Dermis microvascular lymphatic vessel endothelial cell (primary cell): ENCODE data around the gene IRGQ. TPM values are rescaled to one million over a fixed set of nuclear protein-coding genes. Genes with fewer than 3 reads are reported as not detected.
"Not testable (repeated sequence)": the region's sequence is repeated elsewhere in the genome, so short reads cannot be mapped to it uniquely, and the experiment has no call there.

ENCODE experiments used
- DNase-seq, 2 donors: peaks; one replicate each; pipeline versions ENCODE4 v3.0.0 to v3.0.0-alpha.2; 2010; ENCODE audit warnings: low read depth in 2 of 2
- total RNA-seq: library from RNA; depleted of rRNA; stranded (reverse); fragments of >200 nt; gene quantifications from 2 replicates; pipeline ENCODE4 v1.2.1, GENCODE V29; 2014

Gene IRGQ
- total RNA-seq, 1 donor from 2014 or later: 18.5 TPM

DNA sequence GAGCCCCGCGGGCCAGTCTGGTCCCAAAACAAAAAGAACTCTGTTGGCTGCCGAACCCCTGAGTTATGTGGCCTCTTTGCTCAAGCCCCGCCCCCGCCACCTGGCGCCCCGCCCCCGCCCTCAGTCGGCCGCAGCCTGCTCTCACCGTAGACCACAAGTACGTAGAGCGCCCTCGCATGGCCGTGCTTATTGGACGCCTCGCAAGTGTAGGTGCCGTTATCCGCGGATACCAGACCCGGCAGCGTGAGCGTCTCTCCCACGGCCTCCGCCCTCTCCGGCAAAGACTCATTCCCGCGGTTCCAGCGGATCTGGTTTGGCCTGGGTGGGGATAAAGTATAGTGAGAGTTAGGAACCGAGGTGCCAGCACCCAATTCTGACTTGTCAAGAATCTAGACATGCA is 29.0 kb upstream of the IRGQ start:
- DNase-seq: peak in 1 of 2 donors; percentile 25

DNA sequence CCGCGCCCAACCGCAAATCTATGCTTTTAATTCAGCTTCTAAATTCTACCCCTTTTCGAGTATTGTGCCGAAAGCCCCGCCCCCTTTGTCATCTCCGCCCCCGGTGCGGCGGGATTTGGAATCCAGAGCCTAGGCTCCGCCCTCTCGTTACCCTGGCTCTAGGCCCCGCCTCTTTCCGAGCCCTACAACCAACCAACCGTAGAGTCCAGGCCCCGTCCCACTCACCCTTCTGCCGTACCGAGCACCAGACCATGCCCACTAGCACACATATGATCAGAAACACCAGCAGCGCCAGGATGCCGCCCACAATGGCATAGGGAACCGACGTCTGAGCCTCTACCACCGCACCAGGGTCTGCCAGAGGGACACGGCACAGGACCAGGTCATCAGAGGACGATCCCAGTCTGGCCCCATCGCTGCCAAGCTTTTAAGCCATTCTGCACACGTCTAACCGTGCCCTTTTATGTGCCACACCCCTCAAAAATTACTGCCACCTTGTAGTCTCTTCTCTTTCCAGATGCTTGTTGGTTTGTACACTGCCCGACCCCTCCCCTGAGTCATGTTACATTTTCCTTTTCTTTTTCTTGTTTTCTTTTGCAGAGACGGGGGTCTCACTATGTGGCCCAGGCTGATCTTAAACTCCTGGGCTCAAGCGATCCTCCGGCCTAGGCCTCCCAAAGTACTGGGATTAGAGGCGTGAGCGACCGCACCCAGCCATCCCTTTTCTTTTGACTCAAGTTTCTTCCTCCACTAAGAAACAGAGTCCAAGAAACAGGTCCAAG is 28.1 kb upstream of the IRGQ start:
- no peak for DNase-seq

DNA sequence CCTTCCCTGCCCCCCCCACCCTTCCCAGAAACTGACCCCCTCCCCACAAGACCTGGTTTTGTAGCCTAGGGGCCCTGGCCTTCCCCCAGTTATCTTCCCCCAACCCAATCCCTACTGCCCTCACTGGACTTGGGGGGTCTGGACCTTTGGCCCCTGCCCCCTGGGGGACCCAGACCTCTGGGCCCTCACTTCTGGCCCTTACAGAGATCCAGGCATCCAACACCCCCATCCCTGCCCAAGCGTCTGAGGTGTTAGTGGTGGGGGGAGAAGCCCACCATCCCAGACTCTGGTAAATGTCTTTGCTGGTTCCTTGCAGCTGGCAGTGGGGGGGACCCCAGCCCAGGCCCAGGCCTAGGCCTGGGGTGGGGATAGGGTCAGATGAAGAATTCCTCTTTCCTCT is 27.0 kb upstream of the IRGQ start:
- no peak for DNase-seq

DNA sequence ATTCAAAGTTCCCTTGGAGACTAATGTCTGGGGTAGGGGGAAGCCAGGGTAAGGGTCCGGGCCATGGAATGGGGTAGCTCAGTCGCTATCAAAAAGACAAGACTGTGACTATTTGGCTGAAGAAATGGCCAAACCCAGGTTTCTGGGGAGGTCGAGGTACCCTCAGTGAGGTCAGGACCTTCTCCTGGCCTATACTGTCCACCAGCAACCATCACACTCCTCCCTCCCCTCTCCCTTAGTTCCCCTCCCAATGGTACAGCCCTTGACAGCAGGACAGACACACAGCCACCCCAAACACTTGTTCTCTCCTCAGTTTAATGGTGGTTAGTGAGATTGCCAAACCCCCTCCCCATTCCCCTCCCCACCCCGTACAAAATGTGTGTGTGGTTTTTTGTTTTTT is 26.1 kb upstream of the IRGQ start:
- no peak for DNase-seq

DNA sequence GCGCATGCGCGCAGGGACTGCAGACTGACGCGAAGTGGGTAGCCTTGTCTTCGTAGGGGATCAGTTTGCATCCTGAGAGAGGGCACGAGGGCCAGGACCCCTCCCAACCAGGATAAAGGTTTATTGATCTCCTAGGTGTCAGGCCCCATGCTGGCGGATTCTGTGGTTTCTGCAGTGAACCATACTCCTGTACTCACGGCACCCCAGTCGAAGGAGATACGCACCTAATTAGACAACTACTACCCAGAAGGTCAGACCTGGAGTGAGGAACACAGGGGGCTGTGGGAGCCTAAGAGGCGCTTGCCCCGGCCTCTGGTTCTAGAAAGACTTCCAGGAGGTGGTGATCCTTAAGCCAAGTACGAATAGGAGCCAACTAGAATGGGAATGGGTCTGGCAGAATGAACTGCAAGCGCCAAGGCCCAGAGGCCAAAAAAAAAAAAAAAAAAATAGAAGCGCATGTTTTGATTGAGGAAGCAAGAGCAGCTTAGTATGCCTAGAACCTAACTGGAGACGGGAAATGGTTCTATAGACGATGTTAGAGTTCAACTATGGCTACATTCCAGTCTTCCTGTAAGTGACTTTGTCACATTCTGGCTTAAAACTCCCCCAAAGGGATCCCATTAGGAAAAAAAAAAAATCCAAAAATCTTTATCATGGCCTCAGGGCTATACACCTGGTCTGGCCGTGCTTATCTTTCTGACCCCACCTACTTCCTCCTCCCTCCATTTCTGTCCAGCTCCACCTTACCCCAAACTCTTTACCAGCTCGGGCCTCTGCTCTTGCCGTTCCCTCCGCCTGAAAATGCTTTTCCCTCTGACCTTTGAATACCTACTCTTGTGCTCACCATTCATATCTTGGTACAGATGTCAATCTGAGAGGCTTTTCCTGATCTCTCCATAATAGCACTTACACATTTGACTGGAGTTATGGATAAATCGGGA is 24.4 kb upstream of the IRGQ start:
- DNase-seq: no peak

DNA sequence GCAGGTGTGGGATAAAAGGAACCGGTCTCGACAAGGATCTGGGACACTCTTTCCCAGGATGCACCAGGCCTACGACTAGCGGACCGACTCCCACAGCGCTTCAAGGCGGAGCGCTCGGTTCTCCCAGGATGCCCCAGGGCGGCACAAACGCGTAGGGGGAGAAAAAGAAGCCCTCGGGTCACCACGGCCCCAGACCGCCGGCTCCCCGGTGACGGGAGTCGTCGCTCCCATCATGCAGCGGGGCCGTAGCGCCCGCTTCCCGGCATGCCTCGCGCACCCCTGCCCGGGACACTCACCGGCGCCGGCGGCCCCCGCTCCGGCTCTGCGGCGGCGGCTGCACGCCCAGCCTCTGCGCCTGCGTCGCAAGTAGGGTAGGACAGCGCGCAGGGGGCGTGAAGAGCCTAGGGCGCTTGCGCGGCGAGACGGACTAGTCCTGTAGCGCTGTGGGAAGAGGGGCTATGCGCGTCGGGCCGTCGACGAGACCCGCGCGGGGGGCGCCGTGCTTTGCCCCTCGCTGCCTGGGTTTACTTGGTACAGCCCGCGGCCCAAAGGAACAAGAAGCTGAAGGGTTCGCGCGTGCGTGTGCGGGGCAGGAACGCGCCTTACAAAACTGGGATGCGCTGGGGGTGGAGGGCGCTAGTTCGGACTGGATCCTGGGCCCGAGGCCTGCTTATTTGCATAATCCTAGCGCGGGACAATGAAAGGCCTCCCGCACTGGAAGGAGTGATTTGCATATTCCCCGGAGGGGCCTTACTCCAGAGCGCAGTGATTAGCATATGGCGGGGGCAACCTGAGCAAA is 23.5 kb upstream of the IRGQ start, which contains the start of gene ZNF428:
TSS of gene ZNF428 (minus strand) at position 368 of the 799 bp plus-strand sequence. CDS start 5,325 bp downstream, outside the sequence.
- peak; percentile 79 to 94 for DNase-seq

DNA sequence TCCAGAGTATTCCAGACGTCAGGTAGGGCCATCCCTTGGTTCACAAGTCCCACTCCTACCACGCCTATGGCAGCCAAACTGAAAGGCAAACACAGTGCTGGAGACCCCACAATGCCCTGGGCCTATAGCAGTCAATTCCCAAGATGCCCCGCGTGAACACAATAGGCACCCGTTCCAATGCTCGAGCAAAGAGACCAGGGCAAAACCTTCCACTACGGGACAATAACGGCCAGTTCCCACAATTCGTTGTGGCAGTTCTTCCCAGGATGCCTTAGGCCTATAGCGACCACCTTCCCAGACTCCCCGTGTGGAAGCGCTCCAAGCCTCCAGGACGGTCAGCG is 23.0 kb upstream of the IRGQ start:
- peak; percentile 30 to 55 for DNase-seq

DNA sequence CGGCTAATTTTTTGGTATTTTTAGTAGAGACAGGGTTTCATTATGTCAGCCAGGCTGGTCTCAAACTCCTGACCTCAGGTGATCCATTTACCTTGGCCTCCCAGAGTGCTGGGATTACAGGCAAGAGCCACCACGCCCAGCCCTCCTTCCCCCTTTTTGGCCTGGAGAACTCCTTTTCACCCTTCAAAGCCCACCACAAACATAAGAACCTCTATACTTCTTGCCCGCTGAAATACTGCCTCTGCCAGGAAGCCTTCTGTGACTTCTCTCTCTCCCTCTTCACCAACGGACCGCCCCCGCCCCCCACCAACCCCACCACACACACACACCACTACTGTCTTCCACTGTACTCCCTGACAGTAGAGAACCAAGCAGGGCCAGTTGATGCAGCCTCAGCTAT is 21.0 kb upstream of the IRGQ start:
- no peak for DNase-seq

DNA sequence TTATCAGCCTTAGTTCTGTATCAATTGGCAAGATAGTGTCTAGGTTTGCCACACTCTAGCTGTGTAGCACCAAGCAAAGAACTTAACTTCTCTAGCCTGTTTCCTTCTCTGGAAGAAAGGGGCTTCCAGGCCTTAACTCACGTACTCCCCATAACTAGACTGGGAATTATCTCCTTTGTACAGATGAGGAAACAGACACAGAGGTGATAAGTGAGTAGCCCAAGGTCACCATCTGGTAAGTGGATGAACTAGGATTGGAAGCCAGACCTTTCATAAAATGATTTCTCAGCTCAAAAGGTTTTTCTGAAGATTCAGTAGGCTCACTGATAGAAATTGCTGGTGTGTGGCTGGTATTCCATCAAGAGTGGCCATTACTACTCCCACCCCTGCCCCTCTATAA is 20.4 kb upstream of the IRGQ start:
- DNase-seq: no peak

DNA sequence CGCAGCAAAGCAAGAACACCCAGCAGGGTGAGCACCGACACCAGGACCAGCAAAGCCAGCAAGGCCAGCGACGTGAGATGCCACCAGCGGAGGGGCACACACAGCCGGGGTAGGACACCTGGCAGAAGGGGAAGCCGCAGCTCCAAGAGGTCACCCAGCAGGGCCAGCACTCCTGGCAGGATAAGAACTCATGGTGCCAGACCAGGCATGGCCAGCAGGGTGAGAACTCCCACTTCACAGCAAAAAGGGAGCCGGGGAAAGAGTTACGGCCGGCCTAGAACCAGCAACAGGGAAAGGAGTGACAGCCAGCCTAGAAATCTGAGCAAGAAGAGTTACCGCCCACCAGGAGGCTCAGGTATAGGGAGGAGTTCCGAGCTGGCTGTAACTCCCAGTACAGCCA is 16.4 kb upstream of the IRGQ start:
- no peak for DNase-seq

DNA sequence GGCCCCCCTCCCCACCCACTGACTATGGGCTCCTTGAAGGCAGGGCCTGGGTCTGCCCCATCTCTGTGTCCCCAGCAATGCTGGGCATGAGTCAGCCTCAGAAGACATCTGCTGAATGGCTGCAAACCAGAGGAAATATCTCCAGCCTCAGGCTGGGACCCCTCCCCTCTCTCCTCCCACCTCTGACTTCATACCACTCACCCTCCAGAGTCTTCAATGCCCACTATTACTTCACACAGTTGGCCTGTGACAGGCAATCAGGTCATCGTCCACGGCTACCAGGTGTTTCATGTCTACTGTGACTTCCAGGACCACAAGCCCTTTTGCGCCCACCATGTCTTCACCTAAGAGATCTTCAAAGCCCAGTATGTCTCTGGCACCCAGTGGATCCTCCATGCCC is 15.9 kb upstream of the IRGQ start, which contains the start of gene SRRM5:
TSS of gene SRRM5 (plus strand) at position 301 of the 400 bp plus-strand sequence. CDS start at position 335, 34 bp downstream.
- no peak for DNase-seq

DNA sequence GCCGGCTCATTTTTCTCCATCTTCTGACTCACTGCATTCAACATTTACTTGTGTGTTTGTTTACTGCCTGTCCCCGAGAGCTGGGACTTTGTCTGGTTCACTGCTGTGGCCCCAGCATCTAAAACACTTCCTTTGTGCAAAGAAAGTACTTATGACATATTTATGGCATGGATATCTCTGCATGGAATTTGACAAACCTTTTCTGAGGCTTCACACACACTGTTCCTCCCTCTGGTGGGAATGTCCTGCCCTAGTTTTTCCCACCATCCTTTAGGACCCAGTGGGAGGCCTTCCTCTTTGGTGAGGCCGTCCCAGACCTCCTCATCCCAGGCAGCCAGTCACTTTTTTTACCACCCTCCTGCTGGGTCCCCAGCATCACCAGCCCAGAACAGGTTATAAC is 14.6 kb upstream of the IRGQ start:
- DNase-seq: no peak

DNA sequence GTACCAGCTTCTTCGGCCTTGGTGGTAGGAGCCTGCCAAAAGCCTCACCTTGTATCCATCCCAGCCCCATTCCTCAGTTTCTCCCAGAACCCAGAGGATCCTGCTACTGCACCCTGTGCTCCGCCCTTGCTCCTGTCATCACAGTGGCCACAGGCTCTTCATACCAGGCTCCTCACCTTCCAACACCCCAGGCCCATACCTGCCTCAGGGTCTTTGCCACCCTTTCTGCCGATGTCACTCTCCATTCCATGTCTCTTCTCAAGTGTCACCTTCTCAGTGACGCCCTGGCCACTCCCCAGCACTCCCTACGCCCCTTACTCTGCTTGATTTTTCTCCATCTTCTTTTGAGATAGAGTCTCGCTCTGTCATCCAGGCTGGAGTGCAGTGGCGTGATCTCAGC is 13.9 kb upstream of the IRGQ start:
- no peak for DNase-seq

DNA sequence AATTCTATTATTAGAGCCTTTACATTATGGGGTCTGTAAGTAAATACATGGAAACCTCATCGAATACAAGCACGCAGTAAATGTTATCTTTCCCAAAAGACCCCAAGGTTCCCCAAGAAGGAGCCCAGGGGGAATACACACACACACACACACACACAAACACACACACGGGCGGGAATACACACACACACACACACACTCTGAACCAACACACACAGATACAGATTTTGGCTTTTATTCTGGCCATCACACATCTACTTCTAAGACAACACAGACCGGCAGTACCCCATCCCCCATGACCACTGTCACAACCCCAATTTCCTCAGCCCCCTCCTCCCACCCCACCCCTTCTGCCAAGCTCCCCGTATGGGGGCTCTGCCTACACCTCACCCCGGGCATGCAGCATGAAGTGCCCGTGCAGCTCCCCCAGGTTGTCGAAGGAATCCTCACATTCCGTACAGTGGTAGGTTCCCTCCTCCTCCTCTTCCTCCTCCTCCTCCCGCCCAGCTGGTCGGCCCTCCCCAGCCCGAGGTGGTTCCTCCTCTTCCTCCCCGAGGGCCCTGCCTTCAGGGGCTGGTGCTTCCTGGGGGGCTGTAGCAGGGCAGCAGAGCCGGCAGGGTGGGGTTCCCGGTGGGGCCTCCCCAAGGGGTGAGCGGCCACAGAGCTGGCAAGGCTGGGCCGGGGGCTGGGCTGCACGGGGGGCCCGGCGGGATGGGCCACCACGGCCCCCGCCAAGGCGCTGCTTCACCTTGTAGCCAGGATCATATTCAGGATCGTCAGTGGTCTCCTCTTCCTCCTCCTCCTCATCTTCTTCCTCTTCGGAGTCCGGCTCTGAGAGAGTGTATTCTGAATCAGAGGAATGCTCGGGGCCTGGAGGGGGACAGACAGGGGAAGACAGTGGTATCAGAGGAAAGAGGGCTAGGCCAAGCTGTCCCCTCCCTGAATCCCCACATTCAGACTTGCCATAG is 11.6 kb upstream of the IRGQ start:
- DNase-seq: no peak

DNA sequence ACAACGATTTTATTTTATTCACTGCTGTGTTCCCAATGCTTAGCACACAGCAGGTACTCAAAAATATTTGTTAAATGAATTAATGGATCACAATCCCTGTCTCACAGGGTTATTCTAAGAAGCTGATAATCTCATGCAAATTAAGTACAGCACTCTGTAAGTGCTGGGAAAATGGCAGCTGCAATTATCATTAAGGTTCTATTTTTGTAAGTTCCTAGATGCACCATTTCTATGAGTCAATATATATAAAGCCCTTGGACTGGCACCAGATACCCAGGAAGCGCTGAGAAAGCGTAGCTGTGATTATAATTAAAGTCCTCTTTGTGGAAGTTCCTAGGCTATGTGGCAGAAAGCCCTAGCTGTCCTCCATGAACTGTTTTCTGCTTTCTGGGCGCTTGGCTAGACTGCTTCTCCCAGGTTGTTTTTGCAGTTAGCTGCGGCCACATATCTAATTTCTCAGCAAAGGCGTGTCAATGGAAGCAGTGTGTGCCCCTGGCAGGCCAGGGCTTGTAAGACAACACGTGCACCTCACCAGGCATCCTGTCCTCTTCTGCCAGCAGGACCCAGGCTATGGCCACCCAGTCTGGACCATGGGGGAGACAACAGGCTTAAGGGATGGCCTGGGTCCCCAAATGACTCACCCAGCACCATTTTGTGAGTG is 10.8 kb upstream of the IRGQ start:
- DNase-seq: no peak

DNA sequence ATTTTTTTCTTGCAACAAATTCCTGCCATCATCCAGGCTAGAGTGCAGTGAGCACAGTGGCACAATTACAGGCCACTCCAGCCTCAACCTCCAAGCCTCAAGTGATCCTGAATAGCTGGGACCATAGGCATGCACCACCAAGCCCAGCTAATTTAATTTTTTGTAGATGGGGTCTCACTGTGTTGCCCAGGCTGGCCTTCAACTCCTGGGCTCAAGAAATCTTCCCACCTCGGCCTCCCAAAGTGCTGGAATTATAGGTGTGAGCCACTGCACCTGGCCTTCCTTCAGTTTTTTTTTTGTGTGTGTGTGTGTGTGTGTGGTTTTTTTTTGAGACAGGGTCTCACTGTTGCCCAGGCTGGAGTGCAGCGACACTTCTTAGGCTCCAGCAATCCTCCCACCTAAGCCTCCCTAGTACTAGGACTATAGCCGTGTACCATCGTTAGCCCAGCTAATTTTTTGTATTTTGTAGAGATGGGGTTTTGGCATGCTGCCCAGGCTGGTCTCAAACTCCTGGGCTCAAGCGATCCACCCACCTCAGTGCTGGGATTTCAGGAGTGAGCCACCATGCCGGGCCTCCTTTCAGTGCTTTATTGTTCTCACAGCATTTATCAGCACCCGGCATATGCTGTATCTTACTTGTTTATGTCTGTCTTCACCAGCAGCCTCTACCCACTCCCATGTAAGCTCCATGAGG is 10.1 kb upstream of the IRGQ start:
- DNase-seq: no peak

DNA sequence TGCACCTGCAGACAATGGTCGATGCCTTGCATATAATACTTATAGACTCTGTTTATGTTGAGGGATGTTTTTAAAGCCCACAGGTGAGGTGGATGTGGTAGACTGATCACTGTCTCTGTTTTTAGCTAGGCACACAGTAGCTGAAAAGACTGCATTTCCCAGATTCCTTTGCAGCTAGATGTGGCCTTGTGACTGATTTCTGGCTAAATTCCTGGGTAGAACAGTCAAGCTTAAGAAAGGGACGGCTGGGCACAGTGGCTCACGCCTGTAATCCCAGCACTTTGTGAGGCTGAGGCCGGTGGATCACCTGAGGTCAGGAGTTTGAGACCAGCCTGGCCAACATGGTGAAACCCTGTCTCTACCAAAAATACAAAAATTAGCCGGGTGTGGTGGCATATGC is 4.4 kb upstream of the IRGQ start:
- not testable (repeated sequence) for DNase-seq

DNA sequence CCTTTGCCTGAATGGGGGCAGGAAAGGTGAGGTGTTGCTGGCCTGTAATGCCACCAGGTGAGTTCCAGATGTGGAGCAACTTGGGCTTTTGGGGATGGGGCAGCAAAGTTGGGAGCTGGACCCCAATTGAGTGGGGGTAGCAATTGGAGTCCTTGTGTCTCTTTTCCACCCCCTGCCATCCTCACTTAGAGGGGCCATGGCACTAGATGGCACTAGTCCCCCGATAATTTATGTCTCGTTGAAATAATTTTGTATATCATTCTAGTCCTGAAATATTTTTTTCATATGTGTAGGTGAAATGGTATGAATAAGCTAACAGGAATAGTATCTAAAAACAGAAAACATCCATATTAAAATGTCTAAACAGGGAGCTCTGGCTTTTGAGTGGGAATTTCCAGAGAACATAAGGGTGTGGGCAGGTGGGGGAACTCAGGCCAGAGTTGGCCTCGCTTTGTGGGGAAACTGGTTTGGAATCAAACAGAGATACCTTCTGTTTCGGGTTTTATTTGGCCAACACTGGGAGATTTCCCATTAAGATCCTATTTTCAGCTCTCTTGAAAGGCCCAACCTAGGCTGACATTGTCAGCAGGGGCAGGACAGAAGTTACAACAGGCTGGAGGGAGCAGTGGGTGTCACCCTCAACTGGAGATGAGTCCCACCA is 3.8 kb upstream of the IRGQ start:
- no peak for DNase-seq
